K562 (cell line): ENCODE data around the gene MBOAT2. TPM values are rescaled to one million over a fixed set of nuclear protein-coding genes. Genes with fewer than 3 reads are reported as not detected.
A peak's percentile ranks its signal among the peaks of the same experiment; 100 is the strongest.

Source experiments
- ATAC-seq: fragments of 200-7000 bp; cut with Tn5 transposase; 3 replicates; pipeline ENCODE4 v1.9.1; 2020; ENCODE audit warnings: moderate library complexity
- BruUV-seq: library from RNA; stranded (reverse); fragments of 400-500 nt; replicated peaks from 2 replicates; lab custom pipeline; 2021; lab: Mats Ljungman, UMichigan
- CTCF ChIA-PET: fragments of 300-600 bp; formaldehyde crosslinking; extraction: SDS; loops from one replicate; lab custom pipeline; 2021; ENCODE audit warnings: low intra/inter-chr PET ratio; lab: Yijun Ruan, JAX
- POLR2A ChIA-PET: fragments of 300-600, 350-650 bp; sonication (Branson Sonifier 250); formaldehyde crosslinking; extraction: SDS; loops from one replicate; lab custom pipeline; 2021; ENCODE audit warnings: antibody characterized with exemption, inconsistent platforms; lab: Yijun Ruan, JAX
- DNase-seq, 4 experiments: peaks; one replicate each; pipeline versions ENCODE4 v3.0.0 to v3.0.0-alpha.2; 2011 to 2018; ENCODE audit warnings: low spot score in 3 of 4, mixed read lengths in 3 of 4; ENCODE audit errors: extremely low read depth in 1 of 4
- FAIRE-seq: peaks from 2 replicates; lab custom pipeline; 2011; peaks lifted over from hg19 to GRCh38; lab: Jason Lieb, UNC
- H2AFZ ChIP-seq: 2 replicates; pipeline ENCODE4 v1.6.0; 2011; ENCODE audit warnings: low read depth, low read length, control low read depth, inconsistent platforms
- H3K27ac ChIP-seq: fragments of 200-600 bp; 3 replicates; pipeline ENCODE4 v1.8.0; 2011; ENCODE audit warnings: low read depth, mild to moderate bottlenecking, control low read depth, inconsistent platforms, low read length, moderate library complexity, mixed read lengths; ENCODE audit errors: extremely low read depth
- H3K27me3 ChIP-seq, 2 experiments: fragments of 300-600 bp in 1 of 2; 2 replicates in 1 of 2; 3 replicates in 1 of 2; pipeline versions ENCODE4 v1.6.0 to v1.8.0; 2011; ENCODE audit warnings: inconsistent platforms in 2 of 2, low read length in 2 of 2, mild to moderate bottlenecking in 1 of 2, mixed read lengths in 1 of 2, moderate library complexity in 1 of 2; ENCODE audit not compliant: control insufficient read depth in 2 of 2, insufficient read depth in 2 of 2
- H3K36me3 ChIP-seq: fragments of 300-600 bp; 3 replicates; pipeline ENCODE4 v1.8.0; 2011; ENCODE audit warnings: mild to moderate bottlenecking, low read length, inconsistent platforms; ENCODE audit not compliant: control insufficient read depth, insufficient read depth
- H3K4me1 ChIP-seq, 2 experiments: fragments of 200-600 bp in 1 of 2; replicated peaks in 1 of 2; 2 replicates in 1 of 2; 3 replicates in 1 of 2; pipeline versions ENCODE4 v1.5.1 to v1.8.0; 2011; ENCODE audit warnings: inconsistent platforms in 2 of 2, low read length in 2 of 2, mild to moderate bottlenecking in 1 of 2, mixed read lengths in 1 of 2, moderate library complexity in 1 of 2; ENCODE audit not compliant: control insufficient read depth in 2 of 2, insufficient read depth in 2 of 2
- H3K4me2 ChIP-seq: 2 replicates; pipeline ENCODE4 v1.6.1; 2011; ENCODE audit warnings: low read length, control low read depth, inconsistent platforms, mixed read lengths; ENCODE audit not compliant: insufficient read depth
- H3K4me3 ChIP-seq: fragments of 200-600 bp; sonication (generic), shearing (Covaris generic); 2 replicates; pipeline ENCODE4 v1.5.1; 2016; ENCODE audit warnings: control low read depth, inconsistent platforms
- H3K79me2 ChIP-seq: fragments of 200-600 bp; 3 replicates; pipeline ENCODE4 v1.8.0; 2011; ENCODE audit warnings: low read length, inconsistent platforms; ENCODE audit not compliant: control insufficient read depth, insufficient read depth
- H3K9ac ChIP-seq, 2 experiments: 2 replicates each; pipeline versions ENCODE4 v1.6.0 to v1.6.1; 2011; ENCODE audit warnings: low read depth in 2 of 2, low read length in 2 of 2, control low read depth in 1 of 2, inconsistent platforms in 1 of 2, mild to moderate bottlenecking in 1 of 2, mixed read lengths in 1 of 2; ENCODE audit not compliant: insufficient read depth in 1 of 2
- H3K9me1 ChIP-seq: one replicate; pipeline ENCODE4 v1.6.0; 2011; ENCODE audit warnings: inconsistent platforms, mild to moderate bottlenecking, low read length, moderate library complexity; ENCODE audit not compliant: control insufficient read depth, insufficient read depth
- H3K9me3 ChIP-seq: replicated peaks from 2 replicates; pipeline ENCODE4 v1.5.1; 2011; ENCODE audit warnings: low read depth, low read length, inconsistent platforms; ENCODE audit not compliant: control insufficient read depth, insufficient read depth
- H4K20me1 ChIP-seq: replicated peaks from 2 replicates; pipeline ENCODE4 v1.6.1; 2011; ENCODE audit warnings: low read length, inconsistent platforms, mixed read lengths; ENCODE audit not compliant: control insufficient read depth, insufficient read depth
- FOXK2 ChIP-seq, 2 experiments: fragments of 450-650 bp; IDR thresholded peaks in 1 of 2; conservative IDR thresholded peaks in 1 of 2; 2 replicates each; pipeline ENCODE4 v1.6.1; 2016; ENCODE audit warnings: low read depth in 2 of 2, mild to moderate bottlenecking in 1 of 2
- FUS ChIP-seq: fragments of 200-400 bp; formaldehyde crosslinking; optimal IDR thresholded peaks from 2 replicates; pipeline ENCODE3; 2017; ENCODE audit warnings: low read depth, low read length
- PPARD ChIP-seq: fragments of 250-450 bp; sonication (Bioruptor Pico); IDR thresholded peaks from 2 replicates; pipeline ENCODE4 v1.8.0; 2022; ENCODE audit warnings: inconsistent platforms, mild to moderate bottlenecking, moderate library complexity
- RFX1 ChIP-seq: fragments of 450-650 bp; IDR thresholded peaks from 2 replicates; pipeline ENCODE4 v1.6.1; 2016; ENCODE audit warnings: mild to moderate bottlenecking, moderate library complexity
- WGBS: fragments of 100-300 bp; shearing (Covaris generic); methylation state at CpG from one replicate; pipeline ENCODE4 v1.1.6; 2016; ENCODE audit warnings: low coverage, mixed read lengths; ENCODE audit not compliant: insufficient coverage; ENCODE audit errors: missing lambda C conversion rate; 5-methylcytosine and 5-hydroxymethylcytosine counted together
- in situ Hi-C: fragments of 300-500 bp; cut with MboI; formaldehyde crosslinking; loops from 4 replicates; pipeline ENCODE4 v1.15.0; 2018; ENCODE audit warnings: inconsistent platforms, mixed read lengths
- intact Hi-C: fragments of 100-400 bp; cut with micrococcal nuclease; formaldehyde crosslinking; loops from 2 replicates; pipeline ENCODE4 v1.14.2; 2022
- polyA plus RNA-seq, 8 experiments: library from polyadenylated mRNA; depleted of rRNA in 4 of 8; stranded (reverse) in 5 of 8; unstranded in 3 of 8; fragments of >200 nt; fragmentation: Nextera tagmentation in 2 of 8; fragmentation: Illumina TruSeq in 1 of 8; extraction: Ambion mirVana in 2 of 8; extraction: Trizol in 1 of 8; gene quantifications; 2 replicates each; pipeline versions ENCODE4 v1.2.1 to v1.2.3, GENCODE V29; 2011 to 2014; ENCODE audit warnings: inconsistent platforms in 1 of 8, missing spikeins in 1 of 8
- total RNA-seq, 7 experiments: library from RNA; depleted of rRNA in 6 of 7; stranded (reverse); fragments of >200 nt in 6 of 7; fragmentation: Illumina TruSeq in 2 of 7; extraction: Trizol in 2 of 7; gene quantifications; 2 replicates each; pipeline versions ENCODE4 v1.2.1 to v1.2.3, GENCODE V29; 2011 to 2021; ENCODE audit warnings: low replicate concordance in 1 of 7
- TF ChIP-seq, protein P1 (sequence below): sonication (generic); formaldehyde crosslinking; IDR thresholded peaks from 2 replicates; pipeline ENCODE4 v1.8.1; 2022; ENCODE audit warnings: missing genetic modification reagents
- TF ChIP-seq, protein P2 (sequence below): fragments of 250-450 bp; sonication (Bioruptor Pico); IDR thresholded peaks from 2 replicates; pipeline ENCODE4 v1.9.0; 2021; ENCODE audit warnings: mild to moderate bottlenecking

The MBOAT2 gene
- total and polyA plus RNA-seq, 9 of the 15 experiments (the other 6 are each of a cell fraction or from before 2014, with no cell fraction given): 8.4 to 122 (median 27.6) TPM

DNA sequence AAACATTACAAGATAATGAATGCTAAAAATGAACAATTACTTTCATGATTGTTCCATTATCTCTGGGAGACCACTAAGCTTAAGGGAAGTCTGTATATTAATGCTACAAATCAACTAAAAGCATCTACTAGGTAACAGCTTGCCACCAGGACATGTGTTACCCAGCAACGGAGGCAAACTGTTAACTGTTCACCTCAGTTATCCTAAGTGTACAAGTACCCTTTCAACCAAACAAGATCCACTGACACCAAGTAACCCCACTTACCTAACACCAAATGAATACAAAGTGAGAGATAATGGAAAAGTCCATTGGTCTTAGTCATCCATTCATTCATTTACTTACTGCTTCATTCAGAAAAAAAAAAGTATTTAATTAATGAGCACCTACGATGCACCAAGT lies 111.4 kb downstream of the MBOAT2 start:
- Histone ChIP-seq H3K4me1 (peaks cover 13 to 35% of the 10 kb centered on the region in 2 experiments; a peak in 4 of 5 replicates), H3K36me3 (peaks cover 44% of the 10 kb centered on the region), H3K4me2 (no peak overlapping the region), H4K20me1 (no peaks in the 10 kb centered on the region), H3K27ac (no peak overlapping the region; the same call in 2 of the 3 replicates), H3K9me3 (peaks cover 14% of the 10 kb centered on the region), H3K9ac (no peak overlapping the region), H3K79me2 (peaks cover 30% of the 10 kb centered on the region), H3K4me3 (no peak overlapping the region), H2AFZ (no peak overlapping the region), H3K9me1 (no peaks in the 10 kb centered on the region), H3K27me3 (no peaks in the 10 kb centered on the region)
- POLR2A ChIA-PET: interaction anchor here (0.7 kb wide), 1 partner anchor 45 kb away, joined by 3 read pairs; no protein-coding TSS in a partner anchor
- WGBS: 49% methylated on average over 2 of the region's 2 CpGs
- DNase-seq (no peak), ATAC-seq (no peak), FAIRE-seq (peak; percentile 6)
- no TSS peak for BruUV-seq
- CTCF ChIA-PET: no interaction called here
- intact Hi-C loops (loop anchor here (5.0 kb wide), 1 partner anchor 95 kb away; no protein-coding TSS in a partner anchor), in situ Hi-C loops (no loop called here)
- TF ChIP-seq, protein P1, sequence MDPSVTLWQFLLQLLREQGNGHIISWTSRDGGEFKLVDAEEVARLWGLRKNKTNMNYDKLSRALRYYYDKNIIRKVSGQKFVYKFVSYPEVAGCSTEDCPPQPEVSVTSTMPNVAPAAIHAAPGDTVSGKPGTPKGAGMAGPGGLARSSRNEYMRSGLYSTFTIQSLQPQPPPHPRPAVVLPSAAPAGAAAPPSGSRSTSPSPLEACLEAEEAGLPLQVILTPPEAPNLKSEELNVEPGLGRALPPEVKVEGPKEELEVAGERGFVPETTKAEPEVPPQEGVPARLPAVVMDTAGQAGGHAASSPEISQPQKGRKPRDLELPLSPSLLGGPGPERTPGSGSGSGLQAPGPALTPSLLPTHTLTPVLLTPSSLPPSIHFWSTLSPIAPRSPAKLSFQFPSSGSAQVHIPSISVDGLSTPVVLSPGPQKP (CRISPR knock-in tag): no peak
- TF ChIP-seq RFX1: peak; percentile 11; the same call in 1 of the 2 replicates

DNA sequence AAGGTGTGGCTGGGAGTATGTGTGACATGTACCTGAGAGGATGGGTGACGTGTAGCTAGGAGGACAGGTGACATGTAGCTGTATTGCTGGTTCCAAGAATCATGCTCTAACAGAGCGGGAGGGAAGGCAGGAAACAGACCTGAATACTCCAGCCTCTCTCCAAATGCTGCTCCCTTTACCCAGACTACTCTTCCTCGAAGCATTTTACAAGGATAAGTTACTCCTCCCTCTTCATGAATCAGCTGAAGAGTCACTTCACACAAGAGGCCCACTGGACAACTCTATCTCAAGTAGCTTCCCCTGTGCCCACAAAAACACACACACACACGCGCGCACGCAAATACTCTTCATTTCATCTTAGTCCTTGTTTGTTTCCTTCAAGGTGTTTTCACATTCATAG lies 113.5 kb downstream of the MBOAT2 start:
- Histone ChIP-seq H4K20me1 (no peaks in the 10 kb centered on the region), H3K4me2 (no peak overlapping the region), H3K9me3 (peaks cover 2% of the 10 kb centered on the region; the same call in 1 of the 2 replicates), H3K4me1 (peaks cover 12 to 33% of the 10 kb centered on the region in 2 experiments; a peak in 4 of 5 replicates), H3K79me2 (peaks cover 30% of the 10 kb centered on the region), H3K9me1 (no peaks in the 10 kb centered on the region), H3K4me3 (no peak overlapping the region), H3K27ac (no peak overlapping the region), H3K9ac (no peak overlapping the region), H3K36me3 (peaks cover 53% of the 10 kb centered on the region), H3K27me3 (no peaks in the 10 kb centered on the region), H2AFZ (no peak overlapping the region)
- in situ Hi-C loops (no loop called here), intact Hi-C loops (loop anchor here (5.0 kb wide), 1 partner anchor 97 kb away; no protein-coding TSS in a partner anchor)
- FAIRE-seq: no peak
- TF ChIP-seq FOXK2 (conservative IDR thresholded peaks at IDR 0.05 in 1 of 2, IDR thresholded peaks at IDR 0.05 in 1 of 2; ENCODE audit: low read depth in 2 of 2) (no peak), FUS (no peak), PPARD (CRISPR knock-in tag) (no peak)
- TF ChIP-seq, protein P2, sequence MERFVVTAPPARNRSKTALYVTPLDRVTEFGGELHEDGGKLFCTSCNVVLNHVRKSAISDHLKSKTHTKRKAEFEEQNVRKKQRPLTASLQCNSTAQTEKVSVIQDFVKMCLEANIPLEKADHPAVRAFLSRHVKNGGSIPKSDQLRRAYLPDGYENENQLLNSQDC (CRISPR knock-in tag): no peak
- no TSS peak for BruUV-seq
- 77% methylated on average over 3 of the region's 7 CpGs for WGBS
- no peak for DNase-seq
- POLR2A ChIA-PET: interaction anchor here (0.6 to 1.5 kb wide), 4 partner anchors 8 to 1504 kb away, joined by 3 to 4 read pairs (median 3); no protein-coding TSS in a partner anchor
- no peak for ATAC-seq
- CTCF ChIA-PET: no interaction called here
